HepG2 (cell line): ENCODE results near the gene ARHGAP9. TPM values are rescaled to one million over a fixed set of nuclear protein-coding genes. Genes with fewer than 3 reads are reported as not detected.

Source experiments
- CAMTA2 ChIP-seq: sonication (generic); formaldehyde crosslinking; IDR thresholded peaks from 2 replicates; pipeline ENCODE4 v1.4.0; 2020; ENCODE audit warnings: mild to moderate bottlenecking, missing genetic modification reagents, borderline replicate concordance
- GATAD1 ChIP-seq: IDR thresholded peaks from 2 replicates; pipeline ENCODE4 v1.6.1; 2016; ENCODE audit warnings: missing genetic modification reagents, missing compliant biosample characterization
- GZF1 ChIP-seq: sonication (generic); formaldehyde crosslinking; IDR thresholded peaks from 2 replicates; pipeline ENCODE4 v1.5.1; 2020; ENCODE audit warnings: mild to moderate bottlenecking, missing genetic modification reagents
- KLF15 ChIP-seq: sonication (generic); formaldehyde crosslinking; IDR thresholded peaks from 2 replicates; pipeline ENCODE4 v1.8.1; 2023; ENCODE audit warnings: borderline replicate concordance, mild to moderate bottlenecking, inconsistent platforms, missing genetic modification reagents, mixed read lengths
- KMT2A ChIP-seq: sonication (generic); formaldehyde crosslinking; IDR thresholded peaks from 2 replicates; pipeline ENCODE4 v1.4.0; 2020; ENCODE audit warnings: missing genetic modification reagents
- MZF1 ChIP-seq: sonication (generic); formaldehyde crosslinking; IDR thresholded peaks from 2 replicates; pipeline ENCODE4 v1.8.1; 2023; ENCODE audit warnings: mild to moderate bottlenecking, missing genetic modification reagents, borderline replicate concordance
- NONO ChIP-seq, 2 experiments: fragments of 450-650 bp in 1 of 2; sonication (generic) in 1 of 2; formaldehyde crosslinking in 1 of 2; IDR thresholded peaks in 1 of 2; conservative IDR thresholded peaks in 1 of 2; 2 replicates each; pipeline versions ENCODE4 v1.6.1 to v1.8.0; 2017 to 2022; ENCODE audit warnings: mild to moderate bottlenecking in 1 of 2, missing genetic modification reagents in 1 of 2, moderate library complexity in 1 of 2
- POLR2AphosphoS2 ChIP-seq: IDR thresholded peaks from 2 replicates; pipeline ENCODE4 v1.6.1; 2011; ENCODE audit warnings: low read depth, low read length, improper control_type of control experiment
- THYN1 ChIP-seq: sonication (generic); formaldehyde crosslinking; IDR thresholded peaks from 2 replicates; pipeline ENCODE4 v1.8.1; 2023; ENCODE audit warnings: low read depth, mild to moderate bottlenecking, moderate library complexity, missing genetic modification reagents, borderline replicate concordance
- ZBTB42 ChIP-seq: sonication (generic); formaldehyde crosslinking; IDR thresholded peaks from 2 replicates; pipeline ENCODE4 v1.5.0; 2020; ENCODE audit warnings: mild to moderate bottlenecking, missing genetic modification reagents
- ZFY ChIP-seq: sonication (generic); formaldehyde crosslinking; IDR thresholded peaks from 2 replicates; pipeline ENCODE4 v1.4.0; 2020; ENCODE audit warnings: missing genetic modification reagents
- ZIK1 ChIP-seq: sonication (generic); formaldehyde crosslinking; IDR thresholded peaks from 2 replicates; pipeline ENCODE4 v1.5.0; 2020; ENCODE audit warnings: mild to moderate bottlenecking, low read depth, missing genetic modification reagents, borderline replicate concordance
- ZNF607 ChIP-seq: sonication (generic); formaldehyde crosslinking; IDR thresholded peaks from 2 replicates; pipeline ENCODE4 v1.5.1; 2020; ENCODE audit warnings: missing genetic modification reagents, mild to moderate bottlenecking, borderline replicate concordance
- ZNF781 ChIP-seq: sonication (generic); formaldehyde crosslinking; IDR thresholded peaks from 2 replicates; pipeline ENCODE4 v1.5.1; 2020; ENCODE audit warnings: borderline replicate concordance, mild to moderate bottlenecking, missing genetic modification reagents; ENCODE audit errors: not compliant biosample characterization
- polyA plus RNA-seq, 8 experiments: library from polyadenylated mRNA; depleted of rRNA in 3 of 8; stranded (reverse) in 7 of 8; unstranded in 1 of 8; fragments of >200 nt; fragmentation: Illumina TruSeq in 4 of 8; extraction: Trizol in 4 of 8; gene quantifications; 2 replicates each; pipeline versions ENCODE4 v1.2.1 to v1.2.3, GENCODE V29; 2011 to 2016; ENCODE audit warnings: low read depth in 4 of 8, missing spikeins in 1 of 8, mixed read lengths in 1 of 8; ENCODE audit not compliant: insufficient read depth in 1 of 8
- total RNA-seq, 5 experiments: library from RNA; depleted of rRNA; stranded (reverse); fragments of >200 nt; fragmentation: Illumina TruSeq; extraction: Trizol; gene quantifications; 2 replicates each; pipeline ENCODE4 v1.2.3, GENCODE V29; 2016; ENCODE audit warnings: low read depth in 1 of 5
- TF ChIP-seq, protein P1 (sequence below): sonication (generic); formaldehyde crosslinking; conservative IDR thresholded peaks from 2 replicates; pipeline ENCODE4 v1.4.0; 2020; ENCODE audit warnings: missing genetic modification reagents
- TF ChIP-seq, protein P2 (sequence below): sonication (generic); formaldehyde crosslinking; IDR thresholded peaks from 2 replicates; pipeline ENCODE4 v1.4.0; 2020; ENCODE audit warnings: mild to moderate bottlenecking, missing genetic modification reagents
- TF ChIP-seq, protein P3 (sequence below): sonication (generic); formaldehyde crosslinking; IDR thresholded peaks from 2 replicates; pipeline ENCODE4 v1.8.1; 2022; ENCODE audit warnings: mild to moderate bottlenecking, missing genetic modification reagents
- TF ChIP-seq, protein P4 (sequence below): IDR thresholded peaks from 2 replicates; pipeline ENCODE4 v1.6.1; 2016; ENCODE audit warnings: missing genetic modification reagents, missing compliant biosample characterization
- TF ChIP-seq, protein P5 (sequence below): sonication (generic); formaldehyde crosslinking; IDR thresholded peaks from 2 replicates; pipeline ENCODE4 v1.4.0; 2020; ENCODE audit warnings: missing genetic modification reagents

Gene ARHGAP9
- total and polyA plus RNA-seq, 2 of the 13 experiments (the other 11 are each of a cell fraction or from before 2014, with no cell fraction given): 0.18 to 1.2 TPM

DNA sequence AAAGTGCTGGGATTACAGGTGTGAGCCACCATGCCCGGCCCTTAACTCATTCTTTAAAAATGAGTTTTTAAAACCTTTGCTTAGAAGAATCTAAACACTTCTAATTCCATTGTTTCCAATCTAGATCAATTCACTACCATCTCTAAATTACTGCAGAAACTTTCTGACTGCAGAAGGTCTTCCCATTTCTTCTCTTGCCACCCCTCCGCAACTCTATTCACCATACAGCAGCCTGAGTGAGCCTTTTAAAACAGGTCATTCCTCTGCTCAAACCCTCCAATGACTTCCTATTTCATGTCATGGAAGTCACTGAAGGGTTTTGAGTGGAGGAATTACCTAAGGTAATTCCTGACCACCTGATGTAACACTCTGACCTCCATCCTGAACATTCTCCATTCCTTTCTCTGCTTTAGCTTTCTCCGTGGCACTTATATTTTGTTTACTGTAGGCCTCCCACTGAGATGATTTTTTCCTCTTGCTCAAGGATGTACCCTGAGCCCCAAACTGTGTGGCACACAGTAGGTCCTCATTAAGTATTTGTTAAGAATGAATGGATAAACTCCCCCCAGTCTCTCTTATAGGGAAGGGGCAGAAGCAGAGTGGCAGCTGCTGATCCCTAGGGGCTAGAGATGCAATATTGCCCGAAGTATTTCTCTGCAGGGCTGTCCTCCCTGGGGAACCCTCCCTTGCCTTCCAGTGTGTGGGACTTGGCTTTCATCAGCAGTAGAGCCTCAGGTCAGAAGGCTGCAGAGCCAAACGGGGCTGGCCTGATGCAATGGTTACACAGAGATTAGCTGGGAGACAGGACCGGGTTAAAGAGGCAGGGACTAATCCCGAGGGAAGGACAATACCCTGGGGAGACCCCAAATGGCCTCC lies 39.5 kb upstream of the ARHGAP9 start (continued):
- TF ChIP-seq, protein P1, sequence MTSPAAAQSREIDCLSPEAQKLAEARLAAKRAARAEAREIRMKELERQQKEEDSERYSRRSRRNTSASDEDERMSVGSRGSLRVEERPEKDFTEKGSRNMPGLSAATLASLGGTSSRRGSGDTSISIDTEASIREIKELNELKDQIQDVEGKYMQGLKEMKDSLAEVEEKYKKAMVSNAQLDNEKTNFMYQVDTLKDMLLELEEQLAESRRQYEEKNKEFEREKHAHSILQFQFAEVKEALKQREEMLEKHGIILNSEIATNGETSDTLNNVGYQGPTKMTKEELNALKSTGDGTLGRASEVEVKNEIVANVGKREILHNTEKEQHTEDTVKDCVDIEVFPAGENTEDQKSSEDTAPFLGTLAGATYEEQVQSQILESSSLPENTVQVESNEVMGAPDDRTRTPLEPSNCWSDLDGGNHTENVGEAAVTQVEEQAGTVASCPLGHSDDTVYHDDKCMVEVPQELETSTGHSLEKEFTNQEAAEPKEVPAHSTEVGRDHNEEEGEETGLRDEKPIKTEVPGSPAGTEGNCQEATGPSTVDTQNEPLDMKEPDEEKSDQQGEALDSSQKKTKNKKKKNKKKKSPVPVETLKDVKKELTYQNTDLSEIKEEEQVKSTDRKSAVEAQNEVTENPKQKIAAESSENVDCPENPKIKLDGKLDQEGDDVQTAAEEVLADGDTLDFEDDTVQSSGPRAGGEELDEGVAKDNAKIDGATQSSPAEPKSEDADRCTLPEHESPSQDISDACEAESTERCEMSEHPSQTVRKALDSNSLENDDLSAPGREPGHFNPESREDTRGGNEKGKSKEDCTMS: no peak
- TF ChIP-seq GATAD1 (CRISPR knock-in tag) (no peak), KLF15 (no peak), GZF1 (CRISPR knock-in tag) (0 out of 2 replicates have a peak, but pooled peaks have one; percentile 11), ZBTB42 (CRISPR knock-in tag) (no peak), ZNF607 (CRISPR knock-in tag) (no peak), NONO (IDR thresholded peaks at IDR 0.05) (no peak), NONO (CRISPR knock-in tag; conservative IDR thresholded peaks at IDR 0.05) (0 out of 2 replicates have a peak, but pooled peaks have one; percentile 17), KMT2A (CRISPR knock-in tag) (no peak), CAMTA2 (CRISPR knock-in tag) (no peak), THYN1 (no peak), MZF1 (CRISPR knock-in tag) (0 out of 2 replicates have a peak, but pooled peaks have one; percentile 51), ZIK1 (CRISPR knock-in tag) (no peak), POLR2AphosphoS2 (peak; percentile 53; the same call in 1 of the 2 replicates), ZFY (CRISPR knock-in tag) (no peak), ZNF781 (CRISPR knock-in tag) (peak; percentile 5)
- TF ChIP-seq, protein P2, sequence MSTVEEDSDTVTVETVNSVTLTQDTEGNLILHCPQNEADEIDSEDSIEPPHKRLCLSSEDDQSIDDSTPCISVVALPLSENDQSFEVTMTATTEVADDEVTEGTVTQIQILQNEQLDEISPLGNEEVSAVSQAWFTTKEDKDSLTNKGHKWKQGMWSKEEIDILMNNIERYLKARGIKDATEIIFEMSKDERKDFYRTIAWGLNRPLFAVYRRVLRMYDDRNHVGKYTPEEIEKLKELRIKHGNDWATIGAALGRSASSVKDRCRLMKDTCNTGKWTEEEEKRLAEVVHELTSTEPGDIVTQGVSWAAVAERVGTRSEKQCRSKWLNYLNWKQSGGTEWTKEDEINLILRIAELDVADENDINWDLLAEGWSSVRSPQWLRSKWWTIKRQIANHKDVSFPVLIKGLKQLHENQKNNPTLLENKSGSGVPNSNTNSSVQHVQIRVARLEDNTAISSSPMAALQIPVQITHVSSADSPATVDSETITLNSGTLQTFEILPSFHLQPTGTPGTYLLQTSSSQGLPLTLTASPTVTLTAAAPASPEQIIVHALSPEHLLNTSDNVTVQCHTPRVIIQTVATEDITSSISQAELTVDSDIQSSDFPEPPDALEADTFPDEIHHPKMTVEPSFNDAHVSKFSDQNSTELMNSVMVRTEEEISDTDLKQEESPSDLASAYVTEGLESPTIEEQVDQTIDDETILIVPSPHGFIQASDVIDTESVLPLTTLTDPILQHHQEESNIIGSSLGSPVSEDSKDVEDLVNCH: no peak
- TF ChIP-seq, protein P3, sequence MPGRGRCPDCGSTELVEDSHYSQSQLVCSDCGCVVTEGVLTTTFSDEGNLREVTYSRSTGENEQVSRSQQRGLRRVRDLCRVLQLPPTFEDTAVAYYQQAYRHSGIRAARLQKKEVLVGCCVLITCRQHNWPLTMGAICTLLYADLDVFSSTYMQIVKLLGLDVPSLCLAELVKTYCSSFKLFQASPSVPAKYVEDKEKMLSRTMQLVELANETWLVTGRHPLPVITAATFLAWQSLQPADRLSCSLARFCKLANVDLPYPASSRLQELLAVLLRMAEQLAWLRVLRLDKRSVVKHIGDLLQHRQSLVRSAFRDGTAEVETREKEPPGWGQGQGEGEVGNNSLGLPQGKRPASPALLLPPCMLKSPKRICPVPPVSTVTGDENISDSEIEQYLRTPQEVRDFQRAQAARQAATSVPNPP (CRISPR knock-in tag): no peak
- TF ChIP-seq, protein P4, sequence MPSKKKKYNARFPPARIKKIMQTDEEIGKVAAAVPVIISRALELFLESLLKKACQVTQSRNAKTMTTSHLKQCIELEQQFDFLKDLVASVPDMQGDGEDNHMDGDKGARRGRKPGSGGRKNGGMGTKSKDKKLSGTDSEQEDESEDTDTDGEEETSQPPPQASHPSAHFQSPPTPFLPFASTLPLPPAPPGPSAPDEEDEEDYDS (CRISPR knock-in tag): no peak
- TF ChIP-seq, protein P5, sequence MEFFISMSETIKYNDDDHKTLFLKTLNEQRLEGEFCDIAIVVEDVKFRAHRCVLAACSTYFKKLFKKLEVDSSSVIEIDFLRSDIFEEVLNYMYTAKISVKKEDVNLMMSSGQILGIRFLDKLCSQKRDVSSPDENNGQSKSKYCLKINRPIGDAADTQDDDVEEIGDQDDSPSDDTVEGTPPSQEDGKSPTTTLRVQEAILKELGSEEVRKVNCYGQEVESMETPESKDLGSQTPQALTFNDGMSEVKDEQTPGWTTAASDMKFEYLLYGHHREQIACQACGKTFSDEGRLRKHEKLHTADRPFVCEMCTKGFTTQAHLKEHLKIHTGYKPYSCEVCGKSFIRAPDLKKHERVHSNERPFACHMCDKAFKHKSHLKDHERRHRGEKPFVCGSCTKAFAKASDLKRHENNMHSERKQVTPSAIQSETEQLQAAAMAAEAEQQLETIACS (CRISPR knock-in tag): no peak
